ENCODE data around the gene COG5.

DNA sequence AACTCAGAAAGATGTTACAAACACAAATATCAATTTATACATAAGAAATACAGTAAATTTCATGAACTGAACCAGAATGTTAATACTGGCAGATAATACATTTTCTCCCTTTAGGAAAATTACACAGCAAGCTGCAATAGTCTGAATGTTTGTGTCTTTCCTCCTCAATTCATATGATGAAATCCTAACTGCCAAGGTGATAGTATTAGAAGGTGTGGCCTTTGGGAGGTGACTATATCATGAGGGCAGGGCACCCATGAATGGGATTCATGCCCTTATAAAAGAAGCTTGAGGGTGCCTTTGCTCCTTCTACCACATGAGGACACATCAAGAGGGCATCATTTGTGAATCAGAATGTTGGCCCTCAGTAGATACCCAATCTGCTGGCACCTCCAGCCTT, 158.2 kb downstream of the COG5 start:
- TF ChIP-seq, protein P1, sequence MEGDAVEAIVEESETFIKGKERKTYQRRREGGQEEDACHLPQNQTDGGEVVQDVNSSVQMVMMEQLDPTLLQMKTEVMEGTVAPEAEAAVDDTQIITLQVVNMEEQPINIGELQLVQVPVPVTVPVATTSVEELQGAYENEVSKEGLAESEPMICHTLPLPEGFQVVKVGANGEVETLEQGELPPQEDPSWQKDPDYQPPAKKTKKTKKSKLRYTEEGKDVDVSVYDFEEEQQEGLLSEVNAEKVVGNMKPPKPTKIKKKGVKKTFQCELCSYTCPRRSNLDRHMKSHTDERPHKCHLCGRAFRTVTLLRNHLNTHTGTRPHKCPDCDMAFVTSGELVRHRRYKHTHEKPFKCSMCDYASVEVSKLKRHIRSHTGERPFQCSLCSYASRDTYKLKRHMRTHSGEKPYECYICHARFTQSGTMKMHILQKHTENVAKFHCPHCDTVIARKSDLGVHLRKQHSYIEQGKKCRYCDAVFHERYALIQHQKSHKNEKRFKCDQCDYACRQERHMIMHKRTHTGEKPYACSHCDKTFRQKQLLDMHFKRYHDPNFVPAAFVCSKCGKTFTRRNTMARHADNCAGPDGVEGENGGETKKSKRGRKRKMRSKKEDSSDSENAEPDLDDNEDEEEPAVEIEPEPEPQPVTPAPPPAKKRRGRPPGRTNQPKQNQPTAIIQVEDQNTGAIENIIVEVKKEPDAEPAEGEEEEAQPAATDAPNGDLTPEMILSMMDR (IDR thresholded peaks at IDR 0.05), result no peak
- no peak for TF ChIP-seq POLR2A (IDR thresholded peaks at IDR 0.05)

All from heart left ventricle (tissue), 13 donors.